Nephron progenitor cell (in vitro differentiated cells): Measurements from ENCODE around the gene KRTAP12-1.
"Not testable (repeated sequence)": the region's sequence is repeated elsewhere in the genome, so short reads cannot be mapped to it uniquely, and the experiment has no call there.

Experiments used
- DNase-seq: peaks from one replicate; pipeline ENCODE4 v3.0.0; 2021
- H3K27ac Mint-ChIP-seq: 2 replicates; pipeline ENCODE4 v1.8.0; 2021; ENCODE audit warnings: mild to moderate bottlenecking, moderate library complexity, mixed read lengths
- H3K27me3 Mint-ChIP-seq: 2 replicates; pipeline ENCODE4 v1.8.0; 2021; ENCODE audit warnings: mild to moderate bottlenecking, low read depth, mixed read lengths; ENCODE audit not compliant: poor library complexity
- H3K36me3 Mint-ChIP-seq: 2 replicates; pipeline ENCODE4 v1.8.0; 2021; ENCODE audit warnings: low read depth, mixed read lengths
- H3K4me1 Mint-ChIP-seq: 2 replicates; pipeline ENCODE4 v1.8.0; 2021; ENCODE audit warnings: mixed read lengths
- H3K4me3 Mint-ChIP-seq: 2 replicates; pipeline ENCODE4 v1.8.0; 2021; ENCODE audit warnings: mild to moderate bottlenecking, moderate library complexity, mixed read lengths
- H3K9me3 Mint-ChIP-seq: 2 replicates; pipeline ENCODE4 v1.8.0; 2021; ENCODE audit warnings: mild to moderate bottlenecking, moderate library complexity, mixed read lengths
- TF ChIP-seq, protein P1 (sequence below): fragments of 200-600 bp; sonication (generic); IDR thresholded peaks from 2 replicates; pipeline ENCODE4 v1.5.0; 2021; ENCODE audit warnings: antibody characterized with exemption

Gene KRTAP12-1

DNA sequence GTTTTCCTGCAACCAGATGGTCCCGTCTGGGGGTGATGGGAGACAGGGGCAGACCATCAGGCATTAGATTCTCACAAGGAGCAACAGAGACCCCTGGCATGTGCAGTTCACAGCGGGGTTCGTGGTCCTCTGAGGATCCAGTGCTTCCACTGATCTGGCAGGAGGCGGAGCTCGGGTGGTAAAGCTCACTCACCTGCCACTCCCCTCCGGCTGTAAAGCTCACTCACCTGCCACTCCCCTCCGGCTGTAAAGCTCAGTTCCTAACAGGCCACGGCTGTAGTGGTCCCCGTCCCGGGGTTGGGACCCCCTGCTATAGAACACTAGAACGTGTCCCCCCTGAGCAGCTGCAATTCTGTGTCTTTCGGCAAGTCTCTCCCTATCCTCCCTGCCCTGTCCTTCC lies 19.6 kb upstream of the KRTAP12-1 start:
- H3K9me3 Mint-ChIP-seq, result peaks cover 21% of the 10 kb centered on the region
- H3K27me3 Mint-ChIP-seq, result peaks cover 85% of the 10 kb centered on the region
- H3K36me3 Mint-ChIP-seq, result no peaks in the 10 kb centered on the region
- peaks cover 57% of the 10 kb centered on the region for H3K4me1 Mint-ChIP-seq
- TF ChIP-seq, protein P1, sequence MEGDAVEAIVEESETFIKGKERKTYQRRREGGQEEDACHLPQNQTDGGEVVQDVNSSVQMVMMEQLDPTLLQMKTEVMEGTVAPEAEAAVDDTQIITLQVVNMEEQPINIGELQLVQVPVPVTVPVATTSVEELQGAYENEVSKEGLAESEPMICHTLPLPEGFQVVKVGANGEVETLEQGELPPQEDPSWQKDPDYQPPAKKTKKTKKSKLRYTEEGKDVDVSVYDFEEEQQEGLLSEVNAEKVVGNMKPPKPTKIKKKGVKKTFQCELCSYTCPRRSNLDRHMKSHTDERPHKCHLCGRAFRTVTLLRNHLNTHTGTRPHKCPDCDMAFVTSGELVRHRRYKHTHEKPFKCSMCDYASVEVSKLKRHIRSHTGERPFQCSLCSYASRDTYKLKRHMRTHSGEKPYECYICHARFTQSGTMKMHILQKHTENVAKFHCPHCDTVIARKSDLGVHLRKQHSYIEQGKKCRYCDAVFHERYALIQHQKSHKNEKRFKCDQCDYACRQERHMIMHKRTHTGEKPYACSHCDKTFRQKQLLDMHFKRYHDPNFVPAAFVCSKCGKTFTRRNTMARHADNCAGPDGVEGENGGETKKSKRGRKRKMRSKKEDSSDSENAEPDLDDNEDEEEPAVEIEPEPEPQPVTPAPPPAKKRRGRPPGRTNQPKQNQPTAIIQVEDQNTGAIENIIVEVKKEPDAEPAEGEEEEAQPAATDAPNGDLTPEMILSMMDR, result no peak
- H3K27ac Mint-ChIP-seq, result no peak overlapping the region
- H3K4me3 Mint-ChIP-seq, result no peak overlapping the region
- no peak for DNase-seq

DNA sequence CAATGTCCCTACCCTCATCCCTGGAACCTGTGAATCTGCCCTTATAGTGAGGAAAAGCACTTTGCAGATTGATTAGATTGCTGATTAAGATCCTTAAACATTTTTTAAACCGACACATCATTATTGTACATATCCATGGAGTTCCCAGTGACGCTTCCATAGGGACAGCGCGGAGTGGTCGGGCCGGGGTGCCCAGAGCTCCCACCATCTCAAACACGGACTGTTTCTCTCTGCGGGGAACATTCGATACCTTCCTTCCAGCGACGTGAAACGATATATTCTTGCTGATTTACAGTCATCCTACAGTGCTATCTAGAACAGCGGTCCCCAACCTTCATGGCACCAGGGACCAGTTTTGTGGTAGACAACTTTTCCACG lies 19.0 kb upstream of the KRTAP12-1 start:
- H3K27me3 Mint-ChIP-seq, result peaks cover 81% of the 10 kb centered on the region
- H3K9me3 Mint-ChIP-seq, result peaks cover 16% of the 10 kb centered on the region
- no peak for DNase-seq
- TF ChIP-seq, protein P1, result no peak
- peaks cover 63% of the 10 kb centered on the region for H3K4me1 Mint-ChIP-seq
- no peaks in the 10 kb centered on the region for H3K36me3 Mint-ChIP-seq
- H3K27ac Mint-ChIP-seq, result no peak overlapping the region
- no peak overlapping the region for H3K4me3 Mint-ChIP-seq

DNA sequence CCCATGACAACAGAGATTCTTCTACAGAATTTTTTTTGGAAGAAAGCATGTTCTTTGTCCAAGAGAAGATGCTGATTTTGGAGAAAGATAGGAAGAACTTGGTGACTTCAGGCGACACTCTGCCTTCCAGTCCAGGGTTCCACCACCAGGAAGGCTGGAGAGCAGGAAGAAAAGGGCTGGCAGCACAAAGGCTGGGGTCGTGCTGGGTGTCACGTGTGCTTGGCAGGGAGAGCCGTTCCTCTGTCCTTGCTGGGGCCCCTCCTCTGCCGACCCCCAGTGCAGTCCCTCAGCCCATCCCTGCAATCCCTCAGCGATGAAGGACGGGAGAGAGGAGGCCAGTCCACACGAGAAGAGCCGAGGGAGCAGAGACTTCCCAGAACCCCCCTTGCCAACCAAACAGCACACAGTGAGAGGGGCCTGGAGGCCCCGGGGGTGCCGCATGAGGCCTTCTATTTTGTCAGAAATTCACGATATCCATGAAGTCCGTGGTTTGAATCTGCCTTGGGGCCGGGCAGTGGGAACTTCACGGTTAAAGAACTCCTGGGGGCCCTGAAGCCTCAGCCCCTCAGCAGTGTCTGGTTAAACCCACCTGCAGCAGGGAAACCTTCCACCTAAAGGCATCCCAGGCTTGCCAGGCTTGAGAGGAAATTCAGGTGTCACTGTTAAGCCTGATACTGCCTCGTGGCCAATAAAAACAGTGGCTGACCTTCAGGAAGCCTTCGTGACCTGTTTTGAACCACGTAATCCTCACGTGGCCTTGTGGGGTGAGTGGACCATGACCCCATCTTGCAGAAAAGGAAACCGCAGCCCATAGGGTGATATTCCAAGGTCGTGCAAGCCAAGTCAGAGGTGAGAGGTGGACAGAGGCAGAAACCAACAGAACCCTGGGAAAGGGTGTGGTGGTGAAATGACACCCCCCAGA lies 18.4 kb upstream of the KRTAP12-1 start:
- peaks cover 81% of the 10 kb centered on the region for H3K27me3 Mint-ChIP-seq
- H3K36me3 Mint-ChIP-seq, result no peaks in the 10 kb centered on the region
- H3K9me3 Mint-ChIP-seq, result peaks cover 10% of the 10 kb centered on the region
- no peak overlapping the region for H3K4me3 Mint-ChIP-seq
- peaks cover 69% of the 10 kb centered on the region for H3K4me1 Mint-ChIP-seq
- no peak for DNase-seq
- TF ChIP-seq, protein P1, result no peak
- H3K27ac Mint-ChIP-seq, result no peak overlapping the region

- Mint-ChIP-seq H3K27me3 (peaks cover 73% of the 10 kb centered on the region), H3K4me1 (peaks cover 74% of the 10 kb centered on the region), H3K9me3 (peaks cover 7% of the 10 kb centered on the region), H3K27ac (no peak overlapping the region), H3K4me3 (peak overlapping the region; percentile 25), H3K36me3 (no peaks in the 10 kb centered on the region)
- TF ChIP-seq, protein P1, result no peak
- no peak for DNase-seq
Observed at GRCh38 chr21:44699502-44700001, 17.6 kb upstream of the KRTAP12-1 start.

GRCh38 chr21:44697811-44698734 lies 16.1 kb upstream of the KRTAP12-1 start:
- TF ChIP-seq, protein P1, result no peak
- peak overlapping the region; percentile 10 for H3K4me3 Mint-ChIP-seq
- peaks cover 5% of the 10 kb centered on the region for H3K36me3 Mint-ChIP-seq
- H3K27me3 Mint-ChIP-seq, result peaks cover 58% of the 10 kb centered on the region
- peaks cover 17% of the 10 kb centered on the region for H3K9me3 Mint-ChIP-seq
- peaks cover 69% of the 10 kb centered on the region for H3K4me1 Mint-ChIP-seq
- DNase-seq, result no peak
- no peak overlapping the region for H3K27ac Mint-ChIP-seq

DNA sequence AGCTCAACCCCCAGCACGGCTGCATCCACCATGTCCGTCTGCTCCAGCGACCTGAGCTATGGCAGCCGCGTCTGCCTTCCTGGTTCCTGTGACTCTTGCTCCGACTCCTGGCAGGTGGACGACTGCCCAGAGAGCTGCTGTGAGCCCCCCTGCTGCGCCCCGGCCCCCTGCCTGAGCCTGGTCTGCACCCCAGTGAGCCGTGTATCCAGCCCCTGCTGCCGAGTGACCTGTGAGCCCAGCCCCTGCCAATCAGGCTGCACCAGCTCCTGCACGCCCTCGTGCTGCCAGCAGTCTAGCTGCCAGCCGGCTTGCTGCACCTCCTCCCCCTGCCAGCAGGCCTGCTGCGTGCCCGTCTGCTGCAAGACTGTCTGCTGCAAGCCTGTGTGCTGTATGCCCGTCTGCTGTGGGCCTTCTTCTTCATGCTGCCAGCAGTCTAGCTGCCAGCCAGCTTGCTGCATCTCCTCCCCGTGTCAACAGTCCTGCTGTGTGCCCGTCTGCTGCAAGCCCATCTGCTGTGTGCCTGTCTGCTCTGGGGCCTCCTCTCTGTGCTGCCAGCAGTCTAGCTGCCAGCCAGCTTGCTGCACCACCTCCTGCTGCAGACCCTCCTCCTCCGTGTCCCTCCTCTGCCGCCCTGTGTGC lies 15.3 kb upstream of the KRTAP12-1 start, which contains the start of gene KRTAP10-12:
Gene KRTAP10-12 (plus strand): TSS at position 1 of the 639 bp plus-strand sequence. CDS start 30 bp downstream, at position 31.
- H3K9me3 Mint-ChIP-seq, result peaks cover 25% of the 10 kb centered on the region
- H3K36me3 Mint-ChIP-seq, result peaks cover 13% of the 10 kb centered on the region
- H3K4me3 Mint-ChIP-seq, result peak within 1 kb of the TSS; percentile 10
- peaks cover 62% of the 10 kb centered on the region for H3K4me1 Mint-ChIP-seq
- peaks cover 51% of the 10 kb centered on the region for H3K27me3 Mint-ChIP-seq
- not testable (repeated sequence) for H3K27ac Mint-ChIP-seq, DNase-seq
